ENCODE data around the gene MICU1.
"Not testable (repeated sequence)": the region's sequence is repeated elsewhere in the genome, so short reads cannot be mapped to it uniquely, and the experiment has no call there.

MICU1 gene

GRCh38 chr10:72386916-72387586 lies 238.8 kb downstream of the MICU1 start:
- no peak for DNase-seq (ENCODE audit: low read depth)

DNA sequence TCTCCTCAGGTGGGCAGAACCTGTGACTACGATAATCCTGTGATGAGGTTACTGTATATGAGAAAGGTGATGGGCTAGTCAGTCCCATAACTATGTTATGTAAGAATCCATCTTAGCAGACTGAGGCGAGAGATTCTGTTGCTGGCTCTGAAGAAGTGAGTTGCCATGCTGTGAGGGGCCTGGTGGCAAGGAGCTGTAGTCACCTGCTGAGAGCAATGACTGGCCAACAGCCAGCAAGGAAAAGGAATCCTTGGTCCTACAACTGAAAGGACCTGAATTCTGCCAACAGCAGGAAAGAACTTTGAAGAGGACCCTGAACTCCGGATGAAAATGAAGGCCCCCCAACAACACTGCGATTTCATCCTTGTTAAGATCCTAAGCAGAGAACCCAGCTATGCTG lies 240.2 kb downstream of the MICU1 start:
- DNase-seq (ENCODE audit: low read depth), result no peak

DNA sequence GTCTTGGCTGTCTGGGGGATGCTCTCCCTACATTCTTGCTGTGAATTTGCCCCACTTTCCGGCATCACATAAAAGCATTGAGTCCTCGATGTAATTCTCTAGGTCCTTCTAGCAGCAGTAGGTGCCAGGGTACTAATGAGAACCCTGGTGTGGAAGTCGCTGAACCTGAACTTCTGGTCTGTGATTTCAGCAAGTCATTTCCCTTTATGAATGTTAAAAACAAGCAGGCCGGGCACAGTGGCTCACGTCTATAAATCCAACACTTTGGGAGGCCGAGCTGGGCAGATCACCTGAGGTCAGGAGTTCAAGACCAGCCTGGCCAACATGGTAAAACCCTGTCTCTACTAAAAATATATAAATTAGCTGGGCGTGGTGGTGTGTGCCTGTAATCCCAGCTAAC lies 240.9 kb downstream of the MICU1 start:
- DNase-seq (ENCODE audit: low read depth), result not testable (repeated sequence)

DNA sequence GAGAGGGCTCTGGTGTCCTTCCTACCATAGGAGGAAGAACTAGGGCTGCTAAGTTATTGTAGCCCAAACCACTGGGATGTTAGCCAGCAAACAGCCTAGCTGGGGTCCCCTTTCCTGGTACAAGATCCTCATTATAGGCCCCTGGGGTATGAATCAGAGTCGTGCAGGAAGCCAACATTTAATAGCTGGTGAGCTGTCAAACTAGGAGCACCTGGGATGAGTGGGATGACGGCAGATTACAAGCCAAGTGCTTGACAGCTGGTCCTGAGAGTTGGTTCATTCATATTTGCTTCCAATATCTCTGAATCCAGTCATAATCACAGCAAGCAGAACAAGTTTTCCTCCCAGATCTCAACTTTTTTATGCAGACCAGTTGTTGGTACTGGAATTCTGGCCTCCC lies 246.1 kb downstream of the MICU1 start:
- no peak for DNase-seq (ENCODE audit: low read depth)

DNA sequence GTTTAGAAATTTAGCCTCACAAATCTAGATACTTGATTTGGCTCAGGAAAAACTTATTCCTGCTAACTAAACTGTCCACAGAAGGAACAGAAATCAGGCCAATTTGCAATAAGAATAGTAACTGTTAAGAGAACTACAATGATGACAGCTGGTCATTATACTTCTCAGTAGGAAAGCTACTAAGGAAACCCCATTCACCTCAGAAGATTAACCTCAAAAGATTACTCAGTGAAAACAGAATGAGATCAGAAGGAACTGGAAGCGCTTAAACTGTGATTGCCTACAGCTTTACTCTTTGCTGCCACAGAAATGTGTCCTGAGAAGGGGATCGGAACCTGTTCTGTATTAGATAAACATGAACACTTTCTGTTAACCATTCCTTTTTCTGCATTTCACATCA lies 246.8 kb downstream of the MICU1 start:
- no peak for DNase-seq (ENCODE audit: low read depth)

GRCh38 chr10:72375585-72375984 lies 250.3 kb downstream of the MICU1 start:
- DNase-seq (ENCODE audit: low read depth), result no peak

DNA sequence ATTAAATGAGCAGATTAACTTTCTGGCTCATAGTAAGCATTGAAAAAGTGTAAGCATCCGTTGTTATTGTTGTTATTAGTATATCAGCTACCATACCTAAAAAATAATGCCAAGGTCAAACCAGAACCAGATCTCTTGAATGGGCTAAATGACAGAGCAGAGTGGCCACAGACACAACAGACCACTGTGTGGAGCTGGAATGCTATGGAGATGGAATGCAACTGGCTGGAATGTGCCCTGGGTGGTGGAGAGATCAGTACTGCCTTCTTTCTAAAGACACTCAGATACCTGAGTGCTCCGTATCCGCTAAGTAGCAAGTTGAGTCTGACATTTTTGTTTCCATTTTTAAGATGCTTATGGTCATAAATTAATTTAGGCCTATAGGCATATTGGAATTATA lies 250.7 kb downstream of the MICU1 start:
- DNase-seq (ENCODE audit: low read depth), result no peak

GRCh38 chr10:72370201-72370722 lies 255.6 kb downstream of the MICU1 start:
- no peak for DNase-seq (ENCODE audit: low read depth)

GRCh38 chr10:72367301-72367960 lies 258.4 kb downstream of the MICU1 start:
- no peak for DNase-seq (ENCODE audit: low read depth)

GRCh38 chr10:72365106-72365895 lies 260.6 kb downstream of the MICU1 start:
- DNase-seq (ENCODE audit: low read depth), result no peak

DNA sequence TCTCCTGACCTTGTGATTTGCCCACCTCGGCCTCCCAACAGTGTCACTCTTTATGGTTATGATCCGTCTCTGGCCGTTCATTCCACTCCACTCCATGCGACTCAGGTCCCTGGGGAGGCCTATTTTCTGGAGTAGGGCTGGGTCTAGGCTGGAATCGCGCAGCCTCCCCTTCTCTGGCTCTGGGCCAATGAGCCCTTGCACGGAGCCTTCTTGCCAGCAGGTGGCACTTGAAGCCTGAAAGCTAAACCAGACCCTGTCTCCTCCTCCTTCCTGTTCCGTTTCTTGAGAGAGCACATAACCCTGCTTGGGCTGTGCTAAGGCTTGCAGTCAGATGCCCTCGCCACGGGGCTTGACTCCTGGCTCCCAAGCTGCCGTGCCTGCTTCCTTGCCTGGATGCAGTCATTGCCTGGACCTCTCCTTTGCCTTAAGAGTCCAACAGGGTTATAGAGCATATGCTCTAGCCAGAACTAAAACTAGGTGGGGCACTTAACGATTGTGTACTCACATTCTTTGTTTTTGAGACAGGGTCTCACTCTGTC lies 261.6 kb downstream of the MICU1 start:
- peak; percentile 66 for DNase-seq (ENCODE audit: low read depth)

GRCh38 chr10:72356987-72357386 lies 268.9 kb downstream of the MICU1 start:
- no peak for DNase-seq (ENCODE audit: low read depth)

DNA sequence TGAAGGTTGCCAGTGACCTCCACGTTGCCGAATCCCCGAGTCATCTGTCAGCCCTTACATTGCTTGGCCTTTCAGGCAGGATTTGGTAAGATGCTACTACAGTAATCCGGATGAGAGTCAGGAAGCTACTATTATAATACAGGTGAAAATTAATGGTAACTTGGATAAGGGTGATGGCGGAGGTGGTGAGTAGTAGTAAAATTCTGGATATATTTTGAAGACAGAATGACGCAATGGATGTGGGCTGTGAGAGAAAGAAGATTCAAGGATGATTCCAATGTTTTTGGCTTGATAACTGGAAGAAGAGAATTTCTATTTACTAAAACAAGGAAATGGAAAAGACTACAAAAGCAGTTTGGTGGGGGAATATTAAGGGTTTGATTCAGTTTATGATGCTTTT lies 269.8 kb downstream of the MICU1 start:
- DNase-seq (ENCODE audit: low read depth), result no peak

DNA sequence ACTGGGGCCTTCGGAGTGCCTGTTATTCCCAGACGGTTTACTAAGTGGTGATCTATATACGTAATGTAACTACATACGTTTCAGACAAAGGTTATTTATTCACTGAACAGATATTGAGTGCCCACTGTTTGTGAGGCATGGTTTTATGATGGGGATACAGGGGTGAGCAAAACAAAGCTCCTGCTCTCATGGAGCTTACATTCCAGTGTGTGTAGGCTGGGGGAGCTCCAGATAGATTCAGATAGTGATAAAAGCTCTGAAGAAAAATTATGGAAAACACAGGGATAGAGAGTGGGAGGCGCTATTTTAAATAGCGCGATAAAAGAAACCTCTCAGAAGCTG lies 270.7 kb downstream of the MICU1 start:
- DNase-seq (ENCODE audit: low read depth), result no peak

DNA sequence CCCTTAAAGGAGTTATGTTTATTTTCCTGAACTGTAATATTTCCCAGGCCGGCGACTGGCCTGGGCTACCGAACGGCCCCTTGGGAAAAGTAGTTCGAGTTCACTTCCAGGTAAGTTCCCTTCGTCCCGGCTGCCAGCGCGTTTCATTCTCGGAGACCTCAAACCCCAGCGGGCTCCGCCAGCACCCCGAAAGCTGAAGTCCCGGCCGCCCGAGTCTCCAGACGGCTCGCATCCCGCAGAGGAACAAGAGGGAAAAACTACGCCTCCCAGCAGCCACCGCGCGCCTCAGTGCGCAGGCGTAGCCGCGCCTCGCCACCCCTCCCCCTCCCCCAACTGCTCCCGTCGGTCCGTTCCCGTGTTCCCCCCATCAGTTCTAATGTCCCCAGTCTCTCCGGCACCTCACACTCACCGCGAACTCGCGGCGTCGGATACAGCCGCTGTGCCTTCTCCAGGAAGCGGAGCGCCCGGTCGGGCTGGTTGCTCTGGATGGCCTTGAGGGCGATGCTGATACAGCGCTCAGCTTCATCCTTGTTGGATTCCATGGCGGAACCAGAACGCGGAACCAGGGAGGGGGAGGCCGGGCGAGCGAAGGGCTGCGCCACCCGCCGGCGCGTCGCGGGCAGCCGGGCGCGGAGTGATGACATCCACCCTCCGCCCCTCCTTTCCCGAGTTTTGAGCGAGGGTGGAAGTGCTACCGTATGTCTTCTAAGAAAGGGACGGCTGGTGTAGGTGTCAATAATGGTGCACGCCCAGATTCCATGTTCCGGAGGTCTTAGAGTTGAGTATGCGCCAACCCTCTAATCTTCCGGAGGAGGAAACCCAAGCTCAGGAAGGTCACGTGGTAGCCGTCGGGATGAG lies 271.3 kb downstream of the MICU1 start, which contains the start of gene DNAJB12:
DNAJB12 (minus strand) TSS at position 564 of the 858 bp plus-strand sequence; CDS start at position 542, 22 bp downstream.
- peak; percentile 79 for DNase-seq (ENCODE audit: low read depth)

- DNase-seq (ENCODE audit: low read depth), result no peak
Observed at GRCh38 chr10:72353965-72354355, 271.9 kb downstream of the MICU1 start.

GRCh38 chr10:72353028-72353964 lies 272.6 kb downstream of the MICU1 start:
- no peak for DNase-seq (ENCODE audit: low read depth)

DNA sequence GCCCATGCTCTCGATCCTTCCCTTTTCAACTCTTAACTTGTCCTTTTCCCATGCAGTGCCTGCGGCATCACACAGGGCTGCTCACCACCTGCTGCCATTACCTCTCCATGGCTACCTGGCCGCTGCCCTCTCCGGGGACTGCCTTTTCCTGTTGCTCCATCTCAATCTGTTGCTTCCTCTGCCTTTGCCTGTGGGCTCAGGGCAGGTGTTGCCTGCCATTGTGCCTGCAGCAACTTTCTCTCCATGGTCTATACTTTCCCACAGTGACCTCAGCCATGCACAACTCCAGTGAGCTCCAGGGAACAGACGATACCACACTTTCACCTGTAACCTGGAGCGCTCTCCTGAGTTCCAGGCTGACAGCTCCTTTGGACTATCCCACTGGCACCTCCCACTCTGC lies 274.4 kb downstream of the MICU1 start:
- DNase-seq (ENCODE audit: low read depth), result no peak

DNA sequence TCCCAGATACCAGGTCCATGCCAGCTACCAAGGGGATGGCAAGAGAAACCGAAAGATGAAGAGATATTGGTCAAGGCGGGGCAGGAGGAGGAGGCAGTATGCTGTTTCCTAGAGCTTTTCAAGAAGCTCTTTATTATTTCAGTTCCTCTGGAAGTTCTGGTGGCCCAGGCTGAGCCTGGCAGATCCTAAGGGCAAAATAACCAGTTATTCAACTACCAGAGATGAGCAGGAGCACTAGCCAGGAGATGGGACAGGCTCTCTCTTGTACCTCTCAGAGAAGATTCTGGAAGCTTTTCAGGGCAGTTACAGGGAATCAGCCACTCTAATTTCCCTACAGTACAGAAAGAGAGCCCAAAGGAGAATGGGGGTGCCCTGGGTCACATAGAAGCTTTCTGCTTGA lies 276.4 kb downstream of the MICU1 start:
- DNase-seq (ENCODE audit: low read depth), result no peak

DNA sequence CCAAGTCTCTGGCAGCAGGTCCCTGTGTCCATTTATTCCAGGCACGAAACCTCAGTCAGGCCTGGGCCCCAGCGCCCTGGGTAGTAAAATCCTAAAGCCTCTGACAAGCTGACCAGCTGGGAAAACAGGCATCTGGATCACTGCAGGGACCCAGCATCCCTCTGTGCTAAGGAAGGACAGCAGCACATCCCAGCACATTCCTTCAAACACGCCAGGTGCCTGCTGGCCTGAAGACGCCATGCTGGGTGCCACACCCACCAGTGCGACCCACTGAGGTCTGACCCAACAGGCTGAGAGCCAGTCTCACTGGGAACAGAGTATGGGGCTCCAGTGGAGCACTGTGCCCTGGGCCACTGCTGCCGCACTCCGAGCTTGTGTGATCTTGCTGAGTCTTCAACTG lies 277.6 kb downstream of the MICU1 start:
- no peak for DNase-seq (ENCODE audit: low read depth)

- not testable (repeated sequence) for DNase-seq (ENCODE audit: low read depth)
Observed at GRCh38 chr10:72346117-72346516, 279.8 kb downstream of the MICU1 start.

Measured in stimulated activated CD8-positive, alpha-beta memory T cell treated with anti-CD3 and anti-CD28 coated beads, Interleukin-12 subunit alpha, Interleukin-12 subunit beta, amount 100 ng/mL, for 1 hour (primary cell).